Caki2 (cell line): Measurements from ENCODE around the gene C1QTNF5. TPM values are rescaled to one million over a fixed set of nuclear protein-coding genes. Genes with fewer than 3 reads are reported as not detected.

Experiments used
- DNase-seq: peaks from one replicate; pipeline ENCODE4 v3.0.0-alpha.2; 2015; ENCODE audit warnings: low read depth
- in situ Hi-C: cut with HindIII; loops from 2 replicates; pipeline ENCODE4 v1.10.0; 2016; ENCODE audit warnings: low sequenced_read_pairs, low pct_unique_long_range_greater_than_20kb, mixed read lengths
- total RNA-seq: library from RNA; depleted of rRNA; stranded (reverse); fragments of >200 nt; shearing (Covaris generic); gene quantifications from 2 replicates; pipeline ENCODE4 v1.2.3, GENCODE V29; 2014; ENCODE audit warnings: low replicate concordance

C1QTNF5 gene
- total RNA-seq, 1 experiment from 2014 or later, result not detected

- DNase-seq, result peak; percentile 35
- in situ Hi-C loops, result loop anchor here (25.0 kb wide), 1 partner anchor 211 kb away; the partner anchor contains the start of genes C2CD2L, DPAGT1 and HINFP
Observed at GRCh38 chr11:119323532-119324033, 17.1 kb downstream of the C1QTNF5 start.

GRCh38 chr11:119322921-119323531 lies 17.7 kb downstream of the C1QTNF5 start:
- in situ Hi-C loops, result loop anchor here (25.0 kb wide), 1 partner anchor 211 kb away; the partner anchor contains the start of genes C2CD2L, DPAGT1 and HINFP
- no peak for DNase-seq

GRCh38 chr11:119322360-119322739 lies 18.3 kb downstream of the C1QTNF5 start:
- no peak for DNase-seq

GRCh38 chr11:119320776-119321524 lies 19.7 kb downstream of the C1QTNF5 start:
- in situ Hi-C loops, result loop anchor here (25.0 kb wide), 1 partner anchor 209 kb away; the partner anchor contains the start of genes C2CD2L, DPAGT1 and HINFP
- no peak for DNase-seq

More at GRCh38 chr11:119322360-119322739, 18.3 kb downstream of the C1QTNF5 start:
- in situ Hi-C loops, result loop anchor here (25.0 kb wide), 1 partner anchor 210 kb away; the partner anchor contains the start of genes C2CD2L, DPAGT1 and HINFP

- in situ Hi-C loops, result loop anchor here (25.0 kb wide), 1 partner anchor 208 kb away; the partner anchor contains the start of genes C2CD2L, DPAGT1 and HINFP
- no peak for DNase-seq
Observed at GRCh38 chr11:119320240-119320775, 20.4 kb downstream of the C1QTNF5 start.

GRCh38 chr11:119319700-119320239 lies 20.9 kb downstream of the C1QTNF5 start:
- no peak for DNase-seq
- in situ Hi-C loops, result loop anchor here (25.0 kb wide), 1 partner anchor 207 kb away; the partner anchor contains the start of genes C2CD2L, DPAGT1 and HINFP

- in situ Hi-C loops, result loop anchor here (25.0 kb wide), 1 partner anchor 207 kb away; the partner anchor contains the start of genes C2CD2L, DPAGT1 and HINFP
- DNase-seq, result no peak
Observed at GRCh38 chr11:119319136-119319699, 21.5 kb downstream of the C1QTNF5 start.

GRCh38 chr11:119318240-119319135 lies 22.2 kb downstream of the C1QTNF5 start:
- in situ Hi-C loops, result loop anchor here (25.0 kb wide), 1 partner anchor 206 kb away; the partner anchor contains the start of genes C2CD2L, DPAGT1 and HINFP
- DNase-seq, result no peak

- in situ Hi-C loops, result loop anchor here (25.0 kb wide), 1 partner anchor 205 kb away; the partner anchor contains the start of genes C2CD2L, DPAGT1 and HINFP
Observed at GRCh38 chr11:119317592-119318239, 23.0 kb downstream of the C1QTNF5 start.

GRCh38 chr11:119316729-119317591 lies 23.7 kb downstream of the C1QTNF5 start, which contains the start of gene MCAM:
TSS of gene MCAM (minus strand) at chr11:119317130. CDS start at chr11:119317101, 29 bp downstream.
- in situ Hi-C loops, result loop anchor here (25.0 kb wide), 1 partner anchor 205 kb away; the partner anchor contains the start of genes C2CD2L, DPAGT1 and HINFP
- no peak for DNase-seq

More at GRCh38 chr11:119317592-119318239, 23.0 kb downstream of the C1QTNF5 start:
- DNase-seq, result no peak

- DNase-seq, result no peak
- in situ Hi-C loops, result loop anchor here (25.0 kb wide), 1 partner anchor 204 kb away; the partner anchor contains the start of genes C2CD2L, DPAGT1 and HINFP
Observed at GRCh38 chr11:119316016-119316728, 24.5 kb downstream of the C1QTNF5 start.

GRCh38 chr11:119315131-119316015 lies 25.3 kb downstream of the C1QTNF5 start:
- DNase-seq, result peak; percentile 20
- in situ Hi-C loops, result loop anchor here (25.0 kb wide), 1 partner anchor 203 kb away; the partner anchor contains the start of genes C2CD2L, DPAGT1 and HINFP

GRCh38 chr11:119314726-119315125 lies 26.0 kb downstream of the C1QTNF5 start:
- in situ Hi-C loops, result loop anchor here (25.0 kb wide), 1 partner anchor 202 kb away; the partner anchor contains the start of genes C2CD2L, DPAGT1 and HINFP
- DNase-seq, result no peak
